PC-9 (cell line): ENCODE measurements around the gene TSEN15. TPM values are rescaled to one million over a fixed set of nuclear protein-coding genes. Genes with fewer than 3 reads are reported as not detected.

ENCODE experiments used
- BruUV-seq: library from RNA; stranded (reverse); fragments of 400-500 nt; replicated peaks from 2 replicates; lab custom pipeline; 2021; lab: Mats Ljungman, UMichigan
- CTCF ChIA-PET: fragments of 300-600 bp; sonication (Branson Sonifier 250); formaldehyde crosslinking; loops from one replicate; lab custom pipeline; 2022; ENCODE audit warnings: antibody characterized with exemption; lab: Charles Lee
- POLR2A ChIA-PET: fragments of 300-600 bp; sonication (Branson Sonifier 250); formaldehyde crosslinking; loops from one replicate; lab custom pipeline; 2022; ENCODE audit warnings: antibody characterized with exemption; ENCODE audit not compliant: unreplicated experiment; lab: Charles Lee
- DNase-seq, 2 experiments: peaks; one replicate each; pipeline versions ENCODE4 v3.0.0 to v3.0.0-alpha.2; 2015 to 2022; ENCODE audit warnings: mixed read lengths in 1 of 2
- H2AFZ ChIP-seq: fragments of 200-600 bp; sonication (generic); 2 replicates; pipeline ENCODE4 v1.8.1; 2017; ENCODE audit warnings: antibody characterized with exemption
- H3F3A ChIP-seq: fragments of 200-600 bp; sonication (generic); 2 replicates; pipeline ENCODE4 v1.8.1; 2017; ENCODE audit warnings: antibody characterized with exemption, mild to moderate bottlenecking, low read depth; ENCODE audit not compliant: insufficient read depth
- H3K27ac ChIP-seq: fragments of 200-600 bp; sonication (generic); 2 replicates; pipeline ENCODE4 v1.6.1; 2016; ENCODE audit warnings: mixed run types
- H3K27me3 ChIP-seq: fragments of 200-600 bp; sonication (generic); 2 replicates; pipeline ENCODE4 v1.6.1; 2016; ENCODE audit warnings: low read depth, mixed run types; ENCODE audit not compliant: insufficient read depth
- H3K36me3 ChIP-seq: fragments of 200-600 bp; sonication (generic); 2 replicates; pipeline ENCODE4 v1.6.1; 2016; ENCODE audit warnings: low read depth, mixed run types
- H3K4me1 ChIP-seq: fragments of 200-600 bp; sonication (generic); replicated peaks from 2 replicates; pipeline ENCODE4 v1.6.1; 2016; ENCODE audit warnings: mixed run types; ENCODE audit not compliant: insufficient read depth
- H3K4me2 ChIP-seq: fragments of 200-600 bp; sonication (generic); 2 replicates; pipeline ENCODE4 v1.6.1; 2017; ENCODE audit warnings: mixed run types
- H3K4me3 ChIP-seq: fragments of 200-600 bp; sonication (generic); 2 replicates; pipeline ENCODE4 v1.6.1; 2016; ENCODE audit warnings: mixed run types
- H3K79me2 ChIP-seq: fragments of 200-600 bp; sonication (generic); 2 replicates; pipeline ENCODE4 v1.6.1; 2017; ENCODE audit warnings: low read depth, mixed run types
- H3K9me2 ChIP-seq: fragments of 200-600 bp; sonication (generic); 2 replicates; pipeline ENCODE4 v1.8.1; 2017; ENCODE audit warnings: mild to moderate bottlenecking; ENCODE audit not compliant: insufficient read depth
- H3K9me3 ChIP-seq: fragments of 200-600 bp; sonication (generic); 2 replicates; pipeline ENCODE4 v1.8.1; 2016; ENCODE audit warnings: low read depth; ENCODE audit not compliant: insufficient read depth
- H4K20me1 ChIP-seq: fragments of 200-600 bp; sonication (generic); 2 replicates; pipeline ENCODE4 v1.8.1; 2017; ENCODE audit not compliant: insufficient read depth
- EZH2 ChIP-seq: fragments of 200-600 bp; sonication (generic); IDR thresholded peaks from 2 replicates; pipeline ENCODE4 v1.8.0; 2017; ENCODE audit warnings: antibody characterized with exemption, low read depth
- intact Hi-C: fragments of 100-400 bp; cut with micrococcal nuclease; formaldehyde crosslinking; loops from one replicate; pipeline ENCODE4 v1.10.0; 2022; ENCODE audit not compliant: unreplicated experiment
- total RNA-seq: library from RNA; stranded (reverse); gene quantifications from 2 replicates; pipeline ENCODE4 v1.2.3, GENCODE V29; 2021
- TF ChIP-seq, protein P1 (sequence below): fragments of 200-600 bp; sonication (generic); conservative IDR thresholded peaks from 2 replicates; pipeline ENCODE4 v1.6.1; 2017; ENCODE audit warnings: mixed run types, antibody characterized with exemption, mild to moderate bottlenecking, moderate library complexity

The TSEN15 gene
- total RNA-seq, 1 experiment from 2014 or later: 46.0 TPM

GRCh38 chr1:184012187-184012586, 39.3 kb upstream of the TSEN15 start:
- Histone ChIP-seq H3K9me3 (no peaks in the 10 kb centered on the region), H3K36me3 (no peaks in the 10 kb centered on the region), H2AFZ (no peak overlapping the region), H3K9me2 (no peaks in the 10 kb centered on the region), H3K4me2 (no peak overlapping the region), H4K20me1 (no peaks in the 10 kb centered on the region), H3F3A (no peaks in the 10 kb centered on the region), H3K4me3 (no peak overlapping the region), H3K79me2 (no peaks in the 10 kb centered on the region), H3K27me3 (no peaks in the 10 kb centered on the region), H3K4me1 (no peaks in the 10 kb centered on the region), H3K27ac (no peak overlapping the region)
- no peak for TF ChIP-seq EZH2
- TF ChIP-seq, protein P1, sequence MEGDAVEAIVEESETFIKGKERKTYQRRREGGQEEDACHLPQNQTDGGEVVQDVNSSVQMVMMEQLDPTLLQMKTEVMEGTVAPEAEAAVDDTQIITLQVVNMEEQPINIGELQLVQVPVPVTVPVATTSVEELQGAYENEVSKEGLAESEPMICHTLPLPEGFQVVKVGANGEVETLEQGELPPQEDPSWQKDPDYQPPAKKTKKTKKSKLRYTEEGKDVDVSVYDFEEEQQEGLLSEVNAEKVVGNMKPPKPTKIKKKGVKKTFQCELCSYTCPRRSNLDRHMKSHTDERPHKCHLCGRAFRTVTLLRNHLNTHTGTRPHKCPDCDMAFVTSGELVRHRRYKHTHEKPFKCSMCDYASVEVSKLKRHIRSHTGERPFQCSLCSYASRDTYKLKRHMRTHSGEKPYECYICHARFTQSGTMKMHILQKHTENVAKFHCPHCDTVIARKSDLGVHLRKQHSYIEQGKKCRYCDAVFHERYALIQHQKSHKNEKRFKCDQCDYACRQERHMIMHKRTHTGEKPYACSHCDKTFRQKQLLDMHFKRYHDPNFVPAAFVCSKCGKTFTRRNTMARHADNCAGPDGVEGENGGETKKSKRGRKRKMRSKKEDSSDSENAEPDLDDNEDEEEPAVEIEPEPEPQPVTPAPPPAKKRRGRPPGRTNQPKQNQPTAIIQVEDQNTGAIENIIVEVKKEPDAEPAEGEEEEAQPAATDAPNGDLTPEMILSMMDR: no peak
- POLR2A ChIA-PET: no interaction called here
- DNase-seq: no peak
- no TSS peak for BruUV-seq
- intact Hi-C loops: no loop called here
- CTCF ChIA-PET: no interaction called here

- Histone ChIP-seq H3K4me3 (no peak overlapping the region), H3K4me1 (no peaks in the 10 kb centered on the region), H4K20me1 (no peaks in the 10 kb centered on the region), H3K4me2 (no peak overlapping the region), H3K36me3 (no peaks in the 10 kb centered on the region), H3K27me3 (no peaks in the 10 kb centered on the region), H3K79me2 (no peaks in the 10 kb centered on the region), H3F3A (no peaks in the 10 kb centered on the region), H3K9me3 (no peaks in the 10 kb centered on the region), H3K9me2 (no peaks in the 10 kb centered on the region), H3K27ac (no peak overlapping the region), H2AFZ (no peak overlapping the region)
- no peak for TF ChIP-seq EZH2
- TF ChIP-seq, protein P1: no peak
- no TSS peak for BruUV-seq
- intact Hi-C loops: no loop called here
- DNase-seq: no peak
- ChIA-PET POLR2A (no interaction called here), CTCF (no interaction called here)
Measured at GRCh38 chr1:184014271-184014670, 37.3 kb upstream of the TSEN15 start.

- ChIA-PET CTCF (no interaction called here), POLR2A (no interaction called here)
- Histone ChIP-seq H2AFZ (no peak overlapping the region), H3K79me2 (no peaks in the 10 kb centered on the region), H3K36me3 (no peaks in the 10 kb centered on the region), H4K20me1 (no peaks in the 10 kb centered on the region), H3K4me1 (no peaks in the 10 kb centered on the region), H3F3A (no peaks in the 10 kb centered on the region), H3K27me3 (no peaks in the 10 kb centered on the region), H3K9me3 (no peaks in the 10 kb centered on the region), H3K4me3 (no peak overlapping the region), H3K4me2 (no peak overlapping the region), H3K27ac (no peak overlapping the region), H3K9me2 (no peaks in the 10 kb centered on the region)
- intact Hi-C loops: no loop called here
- no peak for TF ChIP-seq EZH2
- TF ChIP-seq, protein P1: no peak
- no TSS peak for BruUV-seq
- DNase-seq: no peak
Measured at GRCh38 chr1:184016169-184016568, 35.4 kb upstream of the TSEN15 start.
